GM06990 (cell line): Measurements from ENCODE around the gene YARS1.
"Not testable (repeated sequence)": the region's sequence is repeated elsewhere in the genome, so short reads cannot be mapped to it uniquely, and the experiment has no call there.

Experiments used
- DNase-seq: peaks from one replicate; pipeline ENCODE4 v3.0.0-alpha.2; 2011; ENCODE audit not compliant: insufficient read length; ENCODE audit errors: extremely low read depth
- H3K27me3 ChIP-seq: replicated peaks from 2 replicates; pipeline ENCODE4 v1.6.0; 2011; ENCODE audit warnings: low read length; ENCODE audit not compliant: control insufficient read depth, insufficient read depth
- H3K36me3 ChIP-seq: 2 replicates; pipeline ENCODE4 v1.5.1; 2011; ENCODE audit warnings: low read length; ENCODE audit not compliant: control insufficient read depth, insufficient read depth
- H3K4me3 ChIP-seq: replicated peaks from 2 replicates; pipeline ENCODE4 v1.5.1; 2011; ENCODE audit warnings: low read depth, mild to moderate bottlenecking, control low read depth, low read length
- TF ChIP-seq, protein P1 (sequence below): IDR thresholded peaks from 2 replicates; pipeline ENCODE4 v1.5.1; 2011; ENCODE audit warnings: low read length, control low read depth, mild to moderate bottlenecking, inconsistent platforms; ENCODE audit not compliant: insufficient read depth, poor library complexity, severe bottlenecking

Gene YARS1

DNA sequence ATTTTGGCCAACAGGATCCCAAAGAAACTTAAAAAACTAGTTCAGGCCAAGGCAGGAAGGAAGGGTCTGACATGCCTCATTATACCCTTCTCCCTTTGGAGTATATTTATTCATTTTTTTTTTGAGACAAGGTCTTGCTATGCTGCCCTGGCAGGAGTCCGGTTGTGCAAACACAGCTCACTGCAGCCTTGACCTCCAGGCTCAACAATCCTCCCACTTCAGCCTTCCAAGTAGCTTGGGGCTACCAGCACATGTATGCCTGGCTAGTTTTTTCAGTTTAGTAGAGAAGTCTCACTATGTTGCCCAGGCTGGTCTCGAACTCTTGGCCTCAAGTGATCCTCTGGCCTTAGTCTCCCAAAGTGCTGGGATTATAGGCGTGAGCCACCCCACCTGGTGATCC is 5.2 kb downstream of the YARS1 start:
- TF ChIP-seq, protein P1, sequence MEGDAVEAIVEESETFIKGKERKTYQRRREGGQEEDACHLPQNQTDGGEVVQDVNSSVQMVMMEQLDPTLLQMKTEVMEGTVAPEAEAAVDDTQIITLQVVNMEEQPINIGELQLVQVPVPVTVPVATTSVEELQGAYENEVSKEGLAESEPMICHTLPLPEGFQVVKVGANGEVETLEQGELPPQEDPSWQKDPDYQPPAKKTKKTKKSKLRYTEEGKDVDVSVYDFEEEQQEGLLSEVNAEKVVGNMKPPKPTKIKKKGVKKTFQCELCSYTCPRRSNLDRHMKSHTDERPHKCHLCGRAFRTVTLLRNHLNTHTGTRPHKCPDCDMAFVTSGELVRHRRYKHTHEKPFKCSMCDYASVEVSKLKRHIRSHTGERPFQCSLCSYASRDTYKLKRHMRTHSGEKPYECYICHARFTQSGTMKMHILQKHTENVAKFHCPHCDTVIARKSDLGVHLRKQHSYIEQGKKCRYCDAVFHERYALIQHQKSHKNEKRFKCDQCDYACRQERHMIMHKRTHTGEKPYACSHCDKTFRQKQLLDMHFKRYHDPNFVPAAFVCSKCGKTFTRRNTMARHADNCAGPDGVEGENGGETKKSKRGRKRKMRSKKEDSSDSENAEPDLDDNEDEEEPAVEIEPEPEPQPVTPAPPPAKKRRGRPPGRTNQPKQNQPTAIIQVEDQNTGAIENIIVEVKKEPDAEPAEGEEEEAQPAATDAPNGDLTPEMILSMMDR: no peak
- no peak overlapping the region for H3K4me3 ChIP-seq

DNA sequence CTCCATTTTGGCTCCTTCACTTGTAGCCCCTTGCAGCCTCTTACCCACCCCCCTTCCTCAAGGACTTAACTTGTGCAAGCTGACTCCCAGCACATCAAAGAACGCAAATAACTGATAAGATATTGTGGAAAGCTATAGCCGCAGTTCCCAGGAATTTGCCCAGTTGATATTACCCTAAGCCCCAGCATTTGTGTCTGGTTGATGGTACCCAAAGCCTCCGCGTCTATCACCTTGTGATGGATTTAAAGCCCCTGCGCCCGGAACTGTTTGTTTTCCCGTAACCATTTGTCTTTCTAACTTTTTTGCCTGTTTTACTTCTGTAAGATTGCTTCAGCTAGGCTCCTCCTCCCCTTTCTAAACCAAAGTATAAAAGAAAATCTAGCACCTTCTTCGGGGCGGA is 5.9 kb downstream of the YARS1 start:
- DNase-seq: no peak
- no peak overlapping the region for H3K4me3 ChIP-seq
- TF ChIP-seq, protein P1: no peak
- no peaks in the 10 kb centered on the region for H3K27me3 ChIP-seq
- H3K36me3 ChIP-seq: peaks cover 12% of the 10 kb centered on the region

More for the DNA sequence above, 5.2 kb downstream of the YARS1 start:
- H3K36me3 ChIP-seq: peaks cover 9% of the 10 kb centered on the region
- no peak for DNase-seq
- no peaks in the 10 kb centered on the region for H3K27me3 ChIP-seq

DNA sequence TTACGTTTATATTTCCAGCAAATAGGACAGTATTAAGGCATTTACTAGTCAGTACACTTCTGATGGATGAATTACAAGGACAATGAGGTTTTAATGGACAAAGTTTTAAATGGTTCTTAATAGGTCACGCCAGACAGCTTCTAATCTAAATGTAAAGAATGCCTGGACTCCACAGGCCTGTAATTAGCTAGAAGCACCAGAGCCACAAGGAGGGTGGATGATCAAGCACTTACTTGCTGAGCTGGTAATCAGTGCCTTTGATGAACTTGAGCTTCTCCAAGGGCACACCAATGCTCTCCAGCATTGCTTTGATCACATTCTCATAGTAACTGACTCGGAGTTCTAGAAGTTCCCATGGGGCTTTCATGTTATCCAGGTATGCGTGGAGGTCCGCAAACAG is 6.8 kb downstream of the YARS1 start:
- TF ChIP-seq, protein P1: no peak
- no peak for DNase-seq
- Histone ChIP-seq H3K4me3 (no peak overlapping the region), H3K36me3 (peaks cover 14% of the 10 kb centered on the region), H3K27me3 (no peaks in the 10 kb centered on the region)

DNA sequence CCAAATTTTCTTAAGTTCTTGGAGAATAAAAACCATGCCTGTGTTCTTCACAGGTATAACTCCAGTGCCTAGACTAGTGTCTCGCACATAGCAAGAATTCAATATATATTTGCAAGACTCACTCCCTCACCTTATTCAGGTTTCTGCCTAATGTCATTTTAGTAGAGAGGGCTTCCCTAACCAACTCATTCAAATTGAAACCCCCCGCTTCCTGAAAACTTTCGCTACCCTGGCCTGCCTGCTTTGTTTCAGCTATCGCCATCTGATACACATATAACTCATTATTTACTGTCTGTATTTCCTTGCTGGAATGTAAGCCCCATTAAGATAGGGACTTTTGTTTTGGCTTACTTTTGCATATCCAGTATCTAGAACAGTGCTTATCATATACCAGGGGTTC is 8.6 kb downstream of the YARS1 start:
- DNase-seq: no peak
- TF ChIP-seq, protein P1: no peak
- no peaks in the 10 kb centered on the region for H3K27me3 ChIP-seq
- H3K36me3 ChIP-seq: peaks cover 15% of the 10 kb centered on the region
- H3K4me3 ChIP-seq: no peak overlapping the region

DNA sequence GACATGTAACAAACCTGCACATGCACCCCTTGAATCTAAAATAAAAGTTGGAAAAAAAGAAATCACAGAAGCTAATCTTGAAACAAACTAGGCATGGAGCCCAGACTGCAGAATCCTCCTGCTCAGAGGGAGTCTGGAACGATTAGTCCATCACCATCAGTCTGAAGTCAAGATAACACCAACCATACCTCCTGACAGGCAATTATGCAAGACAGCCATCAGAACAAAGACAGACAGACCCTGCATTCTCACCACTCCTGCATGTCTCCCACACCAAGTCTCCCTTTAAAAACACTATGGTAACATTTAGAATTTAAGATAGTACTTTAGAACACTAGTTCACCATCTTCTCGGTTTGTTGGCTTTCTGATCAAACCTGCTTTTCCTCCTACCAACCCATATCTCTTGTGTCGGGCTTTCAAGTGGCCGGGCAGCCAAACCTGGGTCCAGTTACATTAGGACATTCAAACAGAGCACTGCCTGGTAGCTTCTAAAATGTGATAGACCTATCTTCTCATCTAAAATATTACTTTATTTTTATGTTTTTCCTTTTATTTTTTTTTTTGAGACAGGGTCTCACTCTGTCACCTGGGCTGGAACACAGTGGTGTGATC is 10.1 kb downstream of the YARS1 start:
- no peaks in the 10 kb centered on the region for H3K27me3 ChIP-seq
- DNase-seq: no peak
- peaks cover 15% of the 10 kb centered on the region for H3K36me3 ChIP-seq
- H3K4me3 ChIP-seq: no peak overlapping the region
- TF ChIP-seq, protein P1: no peak

DNA sequence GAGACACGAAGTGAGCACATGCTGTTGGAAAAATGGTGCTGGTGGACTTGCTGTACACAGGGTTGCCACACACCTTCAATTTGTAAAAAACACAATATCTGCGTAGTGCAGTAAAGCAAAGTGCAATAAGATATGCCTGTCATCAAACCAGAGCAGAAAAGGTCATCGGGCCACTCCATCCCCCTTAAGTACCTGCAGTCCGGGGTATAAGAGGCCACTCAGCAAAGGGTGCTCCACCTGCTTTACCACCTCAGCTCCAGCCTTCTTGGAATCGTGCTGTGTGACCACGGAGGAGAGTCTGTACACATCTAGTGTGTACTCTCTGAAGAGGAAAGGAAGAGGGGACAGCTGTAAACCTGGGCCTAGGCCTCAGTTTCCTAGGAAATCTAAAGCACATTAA is 10.9 kb downstream of the YARS1 start:
- no peaks in the 10 kb centered on the region for H3K27me3 ChIP-seq
- no peak for DNase-seq
- TF ChIP-seq, protein P1: no peak
- no peak overlapping the region for H3K4me3 ChIP-seq
- peaks cover 16% of the 10 kb centered on the region for H3K36me3 ChIP-seq

DNA sequence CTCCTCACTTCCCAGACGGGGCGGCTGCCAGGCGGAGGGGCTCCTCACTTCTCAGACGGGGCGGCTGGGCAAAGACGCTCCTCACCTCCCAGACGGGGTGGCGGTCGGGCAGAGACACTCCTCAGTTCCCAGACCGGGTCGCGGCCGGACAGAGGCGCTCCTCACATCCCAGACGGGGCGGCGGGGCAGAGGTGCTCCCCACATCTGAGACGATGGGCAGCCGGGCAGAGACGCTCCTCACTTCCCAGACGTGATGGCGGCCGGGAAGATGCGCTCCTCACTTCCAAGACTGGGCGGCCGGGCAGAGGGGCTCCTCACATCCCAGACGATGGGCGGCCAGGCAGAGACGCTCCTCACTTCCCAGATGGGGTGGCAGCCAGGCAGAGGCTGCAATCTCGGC is 12.7 kb downstream of the YARS1 start:
- H3K4me3 ChIP-seq, DNase-seq, H3K27me3 ChIP-seq: not testable (repeated sequence)
- peaks cover 13% of the 10 kb centered on the region for H3K36me3 ChIP-seq
